CD4-positive, alpha-beta T cell treated with Interleukin-12 subunit alpha and Interleukin-12 subunit beta, for 1 hour (primary cell): ENCODE data around the gene AKAIN1.

Experiments used
- DNase-seq: peaks from one replicate; pipeline ENCODE4 v3.0.0-alpha.2; 2020

The AKAIN1 gene, protein sequence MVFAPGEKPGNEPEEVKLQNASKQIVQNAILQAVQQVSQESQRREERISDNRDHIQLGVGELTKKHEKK

DNA sequence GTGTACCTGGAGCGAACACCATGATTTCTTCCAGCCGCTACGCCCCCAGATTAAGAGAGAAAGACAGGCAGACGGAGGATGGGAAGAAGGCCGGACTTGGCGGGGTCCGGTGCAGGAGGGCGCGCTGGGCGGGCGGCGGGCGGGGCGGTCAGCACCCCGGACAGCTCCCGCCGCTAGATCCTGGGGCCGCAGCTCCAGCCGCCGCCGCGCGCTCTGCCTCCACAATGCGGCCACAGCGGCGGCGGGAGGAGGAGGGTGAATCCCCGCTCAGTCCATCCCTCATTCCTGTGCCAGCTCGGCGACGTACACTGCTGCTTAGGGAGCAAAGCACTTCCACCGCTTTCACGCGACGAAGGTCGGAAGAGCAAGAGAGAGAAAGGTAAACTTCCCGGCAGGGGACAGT, at the start of gene AKAIN1:
TSS of gene AKAIN1 (minus strand) at position 226 of the 403 bp plus-strand sequence. CDS start at position 22, 204 bp downstream.
- DNase-seq = no peak

DNA sequence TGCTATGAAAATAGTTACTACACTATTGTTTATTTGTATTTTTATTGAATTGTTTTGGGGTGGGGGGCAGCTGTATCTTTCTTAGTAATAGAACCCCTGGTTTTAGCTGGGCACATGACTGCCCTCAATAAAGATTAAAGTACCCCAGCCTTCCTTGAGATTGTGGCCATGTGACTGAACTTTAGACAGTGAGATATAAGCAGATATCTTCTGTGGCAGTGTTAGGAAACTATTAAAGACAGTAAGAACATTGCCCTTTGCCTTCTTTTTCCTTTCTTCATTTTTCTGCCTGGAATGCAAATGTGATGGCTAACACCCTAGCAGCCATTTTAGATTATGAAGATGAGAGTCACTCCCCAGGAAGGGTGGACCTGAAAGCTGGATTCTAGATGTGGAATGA, 47.9 kb upstream of the AKAIN1 start:
- no peak for DNase-seq

DNA sequence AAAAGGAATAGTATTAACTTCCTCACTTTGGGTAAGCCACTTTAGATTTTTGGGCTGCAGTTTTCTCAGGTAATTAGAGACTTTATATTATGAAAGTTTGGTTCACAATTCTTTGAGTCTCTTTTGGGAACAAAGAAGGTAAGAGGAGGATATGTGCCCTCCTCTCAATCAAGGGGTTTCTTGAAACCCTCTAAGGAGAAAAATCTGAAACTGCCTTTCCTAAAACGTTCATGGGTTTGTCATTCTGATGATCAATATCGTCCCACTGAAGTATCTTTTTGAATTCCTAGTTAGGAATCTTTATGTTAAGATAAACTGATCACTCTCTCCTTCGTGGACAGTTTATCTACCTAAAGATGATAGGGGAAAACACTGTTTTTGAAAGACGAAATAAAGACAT, 42.4 kb upstream of the AKAIN1 start:
- DNase-seq = no peak

DNA sequence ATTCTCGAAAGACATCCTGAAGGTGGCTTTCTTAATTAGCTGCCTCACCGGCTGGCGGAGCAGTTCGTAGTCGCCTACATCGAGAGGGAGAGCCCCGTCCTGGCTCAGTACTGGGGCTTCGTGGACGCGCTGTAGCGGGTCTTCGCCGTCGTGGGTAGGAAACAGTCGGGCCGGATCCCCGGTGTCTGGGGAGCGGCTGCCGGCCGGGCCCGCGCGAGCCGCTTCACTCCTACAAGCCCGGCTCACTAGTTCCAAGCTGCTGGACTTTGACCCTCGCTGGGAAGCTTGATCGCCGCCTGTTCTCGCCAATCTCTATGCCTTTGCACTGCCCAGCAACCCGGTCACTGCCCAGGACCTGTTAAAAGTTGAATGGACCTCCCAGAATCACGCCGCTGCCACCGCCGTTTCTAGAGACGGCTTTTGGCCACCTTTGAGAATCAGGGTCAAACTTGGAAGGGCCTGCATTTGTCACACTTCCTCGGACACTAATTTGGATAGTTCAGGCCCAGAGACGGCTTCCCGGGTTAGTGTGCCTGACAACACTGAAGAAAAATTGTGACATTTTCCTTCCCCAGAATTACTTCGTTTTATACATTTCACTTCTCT, 41.4 kb upstream of the AKAIN1 start:
- peak; percentile 54 for DNase-seq

DNA sequence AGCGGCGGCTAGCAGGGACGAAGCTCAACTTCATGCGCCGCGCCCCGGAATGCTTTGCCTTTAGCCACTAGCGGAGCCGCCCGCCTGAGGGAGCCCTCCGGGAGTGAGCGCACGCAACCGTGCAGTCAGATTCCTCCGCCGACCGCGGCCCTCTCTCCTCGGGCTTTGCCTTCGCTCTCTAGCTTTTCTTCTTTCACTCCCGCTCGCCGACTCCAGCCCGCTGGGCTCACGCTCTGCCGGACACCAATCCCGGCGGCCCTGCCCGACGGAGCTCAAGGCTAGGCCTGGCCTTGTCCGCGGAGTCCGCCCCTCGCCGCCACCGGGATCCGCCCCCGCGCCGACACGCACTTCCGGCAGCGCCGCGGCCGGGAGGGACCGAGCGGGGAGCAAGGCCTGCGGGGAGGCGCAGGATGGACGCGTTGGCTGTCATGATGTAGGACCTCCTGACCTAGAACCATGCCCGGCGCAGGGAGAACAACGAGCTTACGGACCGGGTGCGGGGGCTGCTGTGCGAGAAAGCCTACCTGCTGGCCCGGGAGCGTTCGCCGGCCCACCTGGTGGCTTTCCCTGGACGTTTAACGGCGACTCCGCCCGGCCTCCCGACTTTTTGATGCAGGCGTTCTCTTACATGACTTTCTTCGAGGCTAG, 40.8 kb upstream of the AKAIN1 start:
- DNase-seq = peak; percentile 87

DNA sequence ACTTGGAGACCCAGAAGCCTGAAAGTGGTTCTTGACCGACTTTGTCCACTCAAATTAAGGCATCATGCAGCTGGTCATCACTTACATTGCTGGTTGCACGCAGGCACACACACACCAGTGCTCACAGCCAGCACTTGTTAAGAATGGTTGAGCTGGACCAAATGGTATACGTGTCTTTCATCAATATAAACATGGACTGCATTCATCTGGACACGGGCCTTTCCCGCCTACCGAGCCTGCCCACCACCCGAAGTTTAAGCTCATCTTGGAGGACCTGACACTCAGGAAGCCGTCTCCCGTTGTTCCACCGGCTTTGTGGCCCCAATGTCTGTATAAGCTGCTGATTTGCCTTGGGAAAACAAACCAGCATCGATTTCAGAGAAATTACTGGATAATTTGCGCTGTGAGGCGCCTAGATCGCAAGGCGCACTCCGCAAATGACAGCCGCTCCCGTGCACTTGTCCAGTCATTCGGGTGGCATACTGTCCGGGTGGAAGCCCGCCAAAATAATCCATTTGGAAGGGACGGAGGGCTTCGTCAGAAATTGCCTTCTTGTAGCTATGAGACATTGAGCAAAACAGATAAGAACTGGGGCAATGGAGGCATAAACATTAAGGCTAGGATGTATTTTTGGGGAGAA, 40.1 kb upstream of the AKAIN1 start:
- no peak for DNase-seq

DNA sequence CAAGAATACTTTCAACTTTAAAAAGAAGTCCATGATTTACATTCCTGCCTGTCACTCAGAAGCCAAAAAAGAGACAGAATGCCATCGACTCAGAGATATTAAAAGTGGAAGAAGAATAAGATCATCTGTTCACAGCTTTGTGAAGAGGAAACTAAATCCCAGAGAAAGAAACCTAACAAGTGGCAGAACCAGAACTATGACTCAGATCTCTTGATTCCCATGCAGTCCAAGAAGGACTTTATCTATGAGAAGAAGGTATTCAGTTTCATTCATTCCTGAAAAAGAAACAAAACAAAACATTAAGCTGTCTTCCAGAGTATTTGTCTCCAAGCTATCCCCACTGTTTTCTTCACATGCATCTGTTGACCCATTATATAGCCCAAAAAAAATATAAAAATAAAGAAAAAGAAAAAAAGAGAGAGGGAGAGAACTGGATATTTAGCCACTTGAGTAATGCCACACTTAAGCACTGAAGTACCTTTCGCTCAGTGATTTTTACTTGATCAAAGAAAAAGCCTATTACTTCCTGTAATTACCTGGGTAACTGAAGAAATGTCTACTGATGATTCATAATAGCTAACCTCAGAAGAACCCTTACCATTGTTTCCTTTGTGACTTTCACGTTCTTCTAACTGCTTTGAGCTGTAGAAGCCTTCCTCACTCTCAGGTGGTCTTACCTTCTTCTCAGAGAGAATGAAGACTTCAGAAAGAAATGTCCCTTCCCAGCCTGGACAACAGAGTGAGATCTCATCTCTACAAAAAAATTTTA, 17.7 kb upstream of the AKAIN1 start:
- no peak for DNase-seq

DNA sequence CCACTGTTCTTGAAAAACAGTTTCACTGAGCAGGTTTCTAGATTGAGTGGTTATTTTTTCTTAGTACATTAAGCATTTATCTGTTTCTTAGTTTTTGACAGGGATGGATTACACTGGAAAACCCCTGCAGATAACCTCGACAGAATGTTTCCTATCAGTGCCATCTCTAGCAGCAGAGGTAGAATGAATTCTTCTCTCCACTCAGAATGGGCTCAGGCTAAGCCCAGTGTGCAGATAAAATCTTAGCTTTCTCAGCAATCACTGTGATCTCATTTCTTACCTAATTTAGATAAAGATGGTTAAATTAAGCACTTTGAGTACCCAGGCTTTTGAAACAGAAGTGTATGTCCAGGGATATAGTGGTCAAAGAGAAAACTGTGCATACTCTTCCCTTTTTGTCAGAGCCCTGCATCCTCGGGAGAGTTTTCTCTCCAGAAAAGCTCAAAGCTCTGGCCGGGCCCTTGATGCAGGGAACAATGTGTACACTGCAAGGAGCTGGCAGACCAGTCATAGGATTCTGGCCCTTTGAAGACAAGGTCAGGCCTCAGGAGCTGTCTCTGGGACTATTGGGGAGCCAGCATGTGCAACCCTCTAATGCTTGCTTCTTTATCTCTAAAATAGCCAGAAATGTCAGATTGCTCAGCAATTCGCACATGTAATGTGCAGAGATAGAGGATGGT, 10.6 kb upstream of the AKAIN1 start:
- no peak for DNase-seq

DNA sequence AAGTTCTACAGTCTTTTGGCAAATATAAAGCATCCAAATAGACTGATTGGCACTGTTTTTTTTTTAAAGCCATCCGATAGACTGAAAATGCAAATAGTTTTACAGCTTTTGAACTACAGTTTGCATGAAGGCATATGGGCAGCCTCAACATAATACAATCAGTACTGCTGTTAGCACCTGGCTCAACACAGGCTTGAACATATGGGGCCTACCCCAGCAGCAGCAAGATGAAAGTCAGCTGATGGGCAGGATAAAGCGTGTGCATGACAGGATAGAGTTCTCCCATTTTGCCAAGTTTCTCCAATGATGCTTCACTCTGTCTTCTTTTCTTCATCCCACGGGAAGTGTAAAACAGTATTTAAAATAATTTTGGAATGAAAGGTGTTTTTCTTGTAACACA, 1.3 kb upstream of the AKAIN1 start:
- no peak for DNase-seq

DNA sequence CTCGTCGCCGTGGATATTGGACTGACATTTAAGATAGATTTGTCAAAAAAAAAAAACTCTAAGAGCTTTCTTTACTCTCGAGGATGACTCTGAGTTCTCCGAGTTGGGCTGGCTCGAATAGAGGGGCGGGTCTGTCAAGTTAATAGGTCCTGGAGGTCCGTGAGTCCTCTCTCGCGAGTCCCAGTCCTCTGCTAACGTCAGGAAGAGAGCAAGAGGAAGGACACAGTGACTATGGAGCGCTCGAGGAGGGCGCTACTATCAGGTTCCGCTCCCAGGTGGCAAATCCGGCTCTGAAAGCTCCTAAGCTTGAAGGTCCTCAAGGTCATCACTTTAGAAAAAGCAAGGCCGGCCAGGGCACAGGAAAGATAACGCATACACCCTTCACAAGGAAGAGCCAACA, 404 bp upstream of the AKAIN1 start:
- DNase-seq = no peak

DNA sequence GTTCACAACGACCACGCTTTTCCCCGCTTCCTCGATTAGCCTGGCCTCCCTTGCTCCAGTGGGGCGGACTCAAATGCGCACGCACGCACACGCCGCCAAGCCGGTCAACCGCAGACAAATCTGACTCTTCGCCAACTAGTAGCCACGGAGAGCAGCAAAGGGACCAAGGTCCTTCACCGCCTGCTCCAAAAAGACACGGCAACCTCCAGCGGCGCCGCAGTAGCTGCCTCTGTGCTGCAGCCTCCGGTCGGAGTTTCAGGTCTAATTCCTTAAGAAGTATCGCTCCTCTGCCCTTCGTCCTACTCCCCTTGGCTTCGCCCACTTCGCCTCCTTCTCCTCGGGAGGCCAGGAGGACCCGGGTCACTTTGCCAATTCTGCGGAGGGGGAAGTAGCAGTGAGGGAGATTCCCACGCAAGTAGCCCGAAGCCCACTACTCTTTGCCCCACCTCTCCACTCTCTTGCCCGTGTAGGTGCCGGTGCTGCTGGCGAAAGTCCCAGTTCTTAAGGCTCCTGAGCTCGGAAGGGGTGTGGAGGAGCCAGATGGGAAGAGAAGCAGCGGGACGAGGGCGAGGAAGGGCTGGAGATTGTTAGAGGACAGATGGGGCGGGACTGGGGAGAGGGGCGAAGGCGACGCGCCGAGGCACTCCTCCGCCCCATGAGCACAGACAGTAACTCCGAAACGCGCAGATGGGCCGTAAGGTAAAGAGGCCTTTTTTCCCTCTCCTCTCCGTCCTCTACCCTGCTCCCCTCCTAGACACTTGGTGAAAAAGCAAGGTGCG, 615 bp downstream of the AKAIN1 start:
- no peak for DNase-seq

DNA sequence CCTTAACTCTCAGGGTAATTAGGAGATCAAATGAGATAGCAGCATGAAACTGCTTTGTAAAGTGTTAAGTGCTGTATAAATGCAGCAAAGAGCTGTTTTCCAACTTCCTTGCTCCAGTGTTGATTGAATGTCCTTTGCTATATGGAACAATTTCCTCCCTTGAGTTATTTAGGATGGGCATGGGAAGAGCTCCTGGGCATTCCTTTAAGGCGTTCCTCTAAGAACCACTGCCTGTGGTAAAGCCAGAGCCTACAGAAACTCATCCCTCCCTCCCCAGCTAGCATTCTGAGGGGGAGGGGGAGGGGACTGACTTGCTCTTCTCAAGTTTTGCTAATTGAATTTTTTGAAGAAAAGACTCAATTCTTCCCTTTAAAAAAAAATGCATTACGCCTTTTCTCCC, 1.4 kb downstream of the AKAIN1 start:
- DNase-seq = no peak

DNA sequence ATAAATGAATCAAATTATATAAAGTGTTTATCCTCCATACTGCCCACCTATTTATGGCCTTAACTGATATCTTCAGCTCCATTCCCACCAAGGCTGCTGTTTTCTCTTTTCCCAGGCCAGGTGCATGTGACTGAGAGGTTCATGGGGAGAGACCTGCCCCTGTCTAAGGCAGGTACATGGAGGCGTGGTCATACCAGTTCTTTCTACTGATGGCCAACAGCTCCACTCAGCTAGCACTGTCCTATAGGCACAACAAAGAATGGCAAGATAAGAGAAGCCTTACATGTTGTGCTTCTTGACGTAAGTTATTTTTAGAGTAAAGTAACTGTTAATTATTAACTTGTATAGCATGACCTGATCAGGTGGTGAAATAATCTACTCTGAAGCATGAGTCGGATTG, 16.8 kb downstream of the AKAIN1 start:
- DNase-seq = no peak

DNA sequence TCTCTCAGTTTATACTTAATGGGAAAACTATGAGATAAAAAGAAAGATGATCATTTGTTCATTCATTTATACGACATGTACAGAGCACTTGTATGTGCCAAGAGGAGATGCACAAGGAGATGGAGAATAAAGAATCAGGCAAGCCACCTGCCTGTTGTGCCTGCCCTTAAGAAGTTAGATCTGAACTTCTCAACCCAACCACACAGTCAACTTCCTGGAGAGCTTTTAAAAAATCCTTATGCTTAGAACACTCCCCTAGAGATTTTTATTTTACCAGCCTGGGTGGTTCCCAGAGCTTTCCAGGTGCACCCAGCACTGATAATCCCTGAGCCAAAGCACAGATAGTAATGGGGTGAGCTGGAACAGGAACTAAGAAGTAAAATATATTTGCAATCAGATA, 18.5 kb downstream of the AKAIN1 start:
- no peak for DNase-seq

DNA sequence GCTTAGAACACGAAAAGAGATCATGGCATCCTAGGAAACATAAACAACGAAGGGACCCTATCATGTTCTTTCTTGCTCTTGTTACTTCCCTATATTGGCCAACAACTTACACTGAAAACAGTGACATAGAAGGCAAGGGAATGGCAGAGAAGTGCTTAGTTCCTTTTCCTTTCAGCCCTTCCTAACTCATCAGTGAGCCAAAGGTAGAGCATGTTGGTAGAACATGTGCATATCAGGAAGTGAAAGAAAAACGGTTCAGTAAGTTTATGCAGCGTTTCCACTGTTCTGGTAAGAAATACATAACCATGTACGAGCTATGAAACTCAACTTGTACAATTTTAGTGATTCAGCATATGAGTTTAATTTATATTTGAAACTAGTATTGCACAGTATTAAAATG, 21.7 kb downstream of the AKAIN1 start:
- DNase-seq = no peak

DNA sequence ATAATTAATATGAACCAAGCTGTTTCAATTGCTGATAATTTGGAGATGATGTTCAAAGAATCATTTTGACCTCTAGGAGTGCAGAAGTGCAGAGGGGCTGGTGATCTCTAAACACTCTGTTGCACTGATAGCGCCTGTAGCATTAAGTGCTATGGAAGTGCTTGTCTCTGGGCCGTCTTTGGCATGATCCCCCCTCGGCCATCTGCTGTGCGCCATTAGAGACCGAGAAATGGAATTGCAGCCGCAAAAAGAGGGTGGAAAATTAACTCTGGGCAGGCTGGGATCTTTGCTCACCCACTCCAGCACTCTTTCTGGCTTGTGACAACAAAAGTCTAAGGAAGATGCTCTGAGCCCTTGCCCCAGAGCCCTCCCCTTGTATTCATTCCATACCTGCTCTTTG, 23.4 kb downstream of the AKAIN1 start:
- DNase-seq = no peak

DNA sequence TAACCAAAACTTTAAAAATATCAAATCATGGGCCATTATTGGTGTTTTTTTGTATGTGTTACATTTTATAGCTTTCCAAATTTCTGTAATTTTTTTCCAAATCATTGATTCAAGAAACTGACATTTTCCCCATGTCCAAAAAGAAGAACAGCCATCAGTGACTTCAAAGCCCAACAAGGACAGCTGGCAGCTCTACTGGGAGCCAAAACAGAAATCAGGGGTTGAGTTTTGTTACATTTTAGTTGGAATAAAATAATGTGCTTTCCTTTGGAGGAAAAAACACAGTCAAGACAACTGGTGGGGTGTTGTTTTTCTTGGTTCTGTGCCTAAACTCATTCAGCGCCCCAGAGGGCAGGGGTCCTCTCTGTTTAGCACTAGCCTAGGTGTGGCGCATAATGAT, 23.8 kb downstream of the AKAIN1 start:
- no peak for DNase-seq

DNA sequence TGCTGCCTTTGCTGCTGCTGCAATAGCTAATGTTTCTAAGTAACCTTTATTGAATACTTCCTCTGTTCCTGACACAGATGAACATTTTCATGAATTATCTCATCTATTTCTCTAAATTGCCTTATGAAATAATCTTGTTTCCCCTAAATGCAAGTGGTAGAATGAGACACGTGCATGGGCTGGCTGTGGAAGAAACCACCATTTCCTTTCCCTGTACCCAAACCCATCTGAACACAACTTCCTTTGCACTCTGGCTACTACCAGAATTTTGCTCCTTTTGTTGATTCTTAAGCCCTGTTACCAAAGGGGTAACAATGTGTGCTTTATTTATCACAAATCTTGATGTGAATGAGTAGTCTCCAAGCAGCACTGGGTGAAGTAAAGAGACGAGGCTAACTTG, 29.2 kb downstream of the AKAIN1 start:
- DNase-seq = no peak

DNA sequence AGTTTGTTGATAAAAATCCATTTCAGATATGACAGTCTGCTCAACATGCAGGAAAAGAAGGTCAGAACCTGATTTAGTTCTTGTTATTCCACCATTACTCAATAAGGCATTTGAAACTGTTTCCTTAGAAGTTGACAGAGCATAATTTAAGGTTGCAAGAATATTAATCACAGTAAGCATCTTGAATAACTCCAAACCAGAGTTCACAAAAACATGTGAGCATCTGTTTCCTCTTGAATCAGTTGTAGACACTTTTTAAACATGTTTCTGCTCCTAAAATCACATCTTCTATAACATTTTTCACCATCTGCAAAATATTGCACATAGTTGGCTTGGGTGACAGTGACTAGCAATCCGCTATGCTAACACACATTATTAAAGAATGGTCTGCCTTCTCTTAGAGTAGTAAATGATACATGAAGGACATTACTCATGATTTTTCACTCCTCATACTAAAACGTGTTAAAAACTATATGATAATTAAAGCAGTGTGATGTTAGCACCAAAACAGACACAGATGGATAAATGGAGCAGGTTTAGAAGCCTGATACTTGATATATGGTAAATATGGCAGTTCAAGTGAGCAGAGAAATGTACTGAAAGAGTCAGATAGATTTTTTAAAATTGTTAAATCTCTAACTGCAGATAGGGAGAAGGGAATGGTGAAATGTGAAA, 30.3 kb downstream of the AKAIN1 start:
- DNase-seq = no peak

DNA sequence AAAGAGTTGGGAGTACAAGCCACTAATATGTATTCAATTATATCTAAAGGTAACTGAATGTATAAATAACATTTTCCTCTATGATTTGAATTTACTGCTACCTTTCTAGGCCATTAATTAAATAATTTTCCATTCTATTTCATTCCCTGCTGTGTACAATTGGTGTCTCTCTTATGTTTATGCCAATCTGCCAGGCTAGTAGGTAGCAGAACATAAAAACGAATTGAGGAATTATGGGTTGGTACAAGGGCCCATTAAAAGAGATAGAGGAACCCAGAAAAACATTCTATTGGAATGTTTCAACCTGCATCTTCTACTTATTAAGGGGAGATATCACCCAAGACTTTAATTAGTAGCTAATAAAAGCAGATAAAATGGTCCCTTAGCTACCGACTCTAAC, 32.2 kb downstream of the AKAIN1 start:
- no peak for DNase-seq

DNA sequence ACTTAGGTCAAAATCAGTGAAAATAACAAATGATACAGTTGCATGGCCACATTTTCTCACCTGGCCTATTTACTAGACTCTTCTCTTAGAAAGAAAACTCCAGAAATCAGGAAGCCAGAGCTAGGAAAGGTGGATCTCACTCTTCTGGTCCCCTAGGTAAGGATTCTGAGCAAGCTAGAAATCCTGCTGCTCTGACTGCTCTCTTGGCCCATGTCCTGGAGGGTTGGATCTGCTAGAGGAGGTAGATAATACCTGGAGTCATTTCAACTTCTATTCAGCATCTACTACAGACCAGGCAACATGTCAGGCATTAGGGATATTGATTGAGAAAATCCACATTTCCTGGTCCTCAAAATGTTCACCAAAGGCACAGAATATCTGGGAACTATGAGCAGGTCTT, 34.9 kb downstream of the AKAIN1 start:
- DNase-seq = no peak

DNA sequence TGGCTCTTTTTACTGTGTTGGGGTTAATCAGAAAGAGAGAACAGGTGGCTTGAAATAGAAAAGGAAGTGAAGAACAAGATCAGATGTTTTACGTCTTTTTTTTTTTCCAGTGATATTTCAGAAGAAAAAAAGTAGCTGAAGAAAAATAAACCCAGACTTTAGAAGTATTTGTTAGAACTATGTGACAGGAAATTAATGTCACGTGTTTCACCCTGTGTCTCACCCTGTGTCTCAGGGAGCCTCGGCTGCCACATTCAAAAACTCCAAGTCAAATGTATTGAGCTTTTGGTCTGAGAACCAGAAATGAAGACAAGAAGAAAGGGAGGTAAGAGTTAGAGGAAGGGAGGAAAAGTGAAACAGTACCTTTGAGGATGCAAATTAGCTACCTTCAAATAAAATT, 38.0 kb downstream of the AKAIN1 start:
- DNase-seq = peak; percentile 13
